WI38 (cell line): Measurements from ENCODE around the gene CCDC71.

ENCODE experiments used
- H3K4me3 ChIP-seq: 2 replicates; pipeline ENCODE4 v1.5.1; 2011; ENCODE audit warnings: low read depth, mild to moderate bottlenecking, control low read depth, low read length
- CTCF ChIP-seq: IDR thresholded peaks from 2 replicates; pipeline ENCODE4 v1.5.1; 2012; ENCODE audit warnings: low read depth, mild to moderate bottlenecking, control low read depth, low read length

CCDC71 gene

GRCh38 chr3:49165771-49166751, at the start of gene CCDC71:
TSS of gene CCDC71 (minus strand) at chr3:49166331. CDS start at chr3:49164208, 2,123 bp downstream.
- no peak for TF ChIP-seq CTCF
- peak within 1 kb of the TSS; percentile 97 for H3K4me3 ChIP-seq

GRCh38 chr3:49213998-49214397, 47.9 kb upstream of the CCDC71 start:
- no peak for TF ChIP-seq CTCF
- H3K4me3 ChIP-seq: no peak overlapping the region

GRCh38 chr3:49213541-49213943, 47.4 kb upstream of the CCDC71 start:
- no peak for TF ChIP-seq CTCF
- no peak overlapping the region for H3K4me3 ChIP-seq

- H3K4me3 ChIP-seq: no peak overlapping the region
- no peak for TF ChIP-seq CTCF
These were observed 33.8 kb upstream of the CCDC71 start for GRCh38 chr3:49199900-49200281.

- H3K4me3 ChIP-seq: no peak overlapping the region
These were observed 33.2 kb upstream of the CCDC71 start for GRCh38 chr3:49199239-49199899.

GRCh38 chr3:49198611-49199230, 32.6 kb upstream of the CCDC71 start:
- H3K4me3 ChIP-seq: no peak overlapping the region

More at GRCh38 chr3:49199239-49199899, 33.2 kb upstream of the CCDC71 start:
- TF ChIP-seq CTCF: no peak

More at GRCh38 chr3:49198611-49199230, 32.6 kb upstream of the CCDC71 start:
- no peak for TF ChIP-seq CTCF
